IMR-90 (cell line): ENCODE data around the gene HYAL1. TPM values are rescaled to one million over a fixed set of nuclear protein-coding genes. Genes with fewer than 3 reads are reported as not detected.

Experiments
- ATAC-seq: fragments of 200-7000 bp; cut with Tn5 transposase; 2 replicates; pipeline ENCODE4 v1.9.1; 2020; ENCODE audit warnings: low read depth, mild to moderate bottlenecking, moderate library complexity
- BruUV-seq: library from RNA; stranded (reverse); fragments of 400-500 nt; replicated peaks from 2 replicates; lab custom pipeline; 2021; lab: Mats Ljungman, UMichigan
- CTCF ChIA-PET: fragments of 300-600 bp; formaldehyde crosslinking; extraction: SDS; loops from one replicate; lab custom pipeline; 2021; ENCODE audit warnings: antibody characterized with exemption; lab: Yijun Ruan, JAX
- POLR2A ChIA-PET: fragments of 300-600 bp; sonication (Branson Sonifier 250); formaldehyde crosslinking; loops from one replicate; lab custom pipeline; 2022; ENCODE audit warnings: antibody characterized with exemption; ENCODE audit not compliant: unreplicated experiment; lab: Charles Lee
- DNase-seq: peaks from one replicate; pipeline ENCODE4 v3.0.0; 2013
- H2AFZ ChIP-seq: replicated peaks from 2 replicates; pipeline ENCODE3; 2013; ENCODE audit warnings: low read length, mild to moderate bottlenecking; ENCODE audit not compliant: poor library complexity
- H2AK5ac ChIP-seq: 2 replicates; pipeline ENCODE4 v1.6.1; 2013; ENCODE audit warnings: low read depth, low read length, inconsistent platforms
- H2AK9ac ChIP-seq: replicated peaks from 2 replicates; pipeline ENCODE3; 2013; ENCODE audit warnings: mild to moderate bottlenecking, low read depth, low read length, moderate library complexity; ENCODE audit not compliant: poor library complexity
- H2BK120ac ChIP-seq: 2 replicates; pipeline ENCODE4 v1.6.1; 2013; ENCODE audit warnings: low read depth, low read length, inconsistent platforms
- H2BK15ac ChIP-seq: 3 replicates; pipeline ENCODE4 v1.6.1; 2013; ENCODE audit warnings: low read depth, low read length, inconsistent platforms
- H2BK20ac ChIP-seq: 2 replicates; pipeline ENCODE4 v1.6.1; 2013; ENCODE audit warnings: low read depth, mild to moderate bottlenecking, inconsistent platforms, low read length, moderate library complexity
- H2BK5ac ChIP-seq: 2 replicates; pipeline ENCODE4 v1.6.1; 2013; ENCODE audit warnings: mild to moderate bottlenecking, low read depth, low read length, inconsistent platforms; ENCODE audit not compliant: poor library complexity, severe bottlenecking
- H3K14ac ChIP-seq: replicated peaks from 2 replicates; pipeline ENCODE4 v1.6.1; 2013; ENCODE audit warnings: low read depth, low read length, inconsistent platforms
- H3K18ac ChIP-seq: 2 replicates; pipeline ENCODE4 v1.6.1; 2013; ENCODE audit warnings: low read depth, low read length, control low read depth
- H3K23ac ChIP-seq: 2 replicates; pipeline ENCODE4 v1.6.1; 2013; ENCODE audit warnings: low read depth, low read length, inconsistent platforms
- H3K27ac ChIP-seq: 2 replicates; pipeline ENCODE4 v1.5.1; 2013; ENCODE audit warnings: mild to moderate bottlenecking, control low read depth, low read length; ENCODE audit not compliant: insufficient read depth
- H3K27me3 ChIP-seq: 2 replicates; pipeline ENCODE4 v1.6.1; 2013; ENCODE audit warnings: low read length; ENCODE audit not compliant: control insufficient read depth, insufficient read depth
- H3K36me3 ChIP-seq: 2 replicates; pipeline ENCODE4 v1.6.1; 2013; ENCODE audit warnings: low read length, mixed read lengths; ENCODE audit not compliant: control insufficient read depth, insufficient read depth
- H3K4ac ChIP-seq: 2 replicates; pipeline ENCODE4 v1.6.1; 2013; ENCODE audit warnings: low read depth, low read length, inconsistent platforms
- H3K4me1 ChIP-seq: 2 replicates; pipeline ENCODE4 v1.6.1; 2013; ENCODE audit warnings: low read length, mixed read lengths; ENCODE audit not compliant: control insufficient read depth, insufficient read depth
- H3K4me2 ChIP-seq: 2 replicates; pipeline ENCODE4 v1.6.1; 2013; ENCODE audit warnings: low read depth, mild to moderate bottlenecking, control low read depth, low read length, moderate library complexity
- H3K4me3 ChIP-seq: 2 replicates; pipeline ENCODE4 v1.5.1; 2013; ENCODE audit warnings: low read depth, mild to moderate bottlenecking, control low read depth, low read length, moderate library complexity; ENCODE audit not compliant: insufficient read depth
- H3K56ac ChIP-seq: 2 replicates; pipeline ENCODE4 v1.6.1; 2013; ENCODE audit warnings: low read length, inconsistent platforms; ENCODE audit not compliant: insufficient read depth; ENCODE audit errors: extremely low read depth
- H3K79me1 ChIP-seq, 2 experiments: 2 replicates each; pipeline ENCODE4 v1.6.1; 2013; ENCODE audit warnings: low read length in 2 of 2, inconsistent platforms in 1 of 2, low read depth in 1 of 2
- H3K9ac ChIP-seq: 2 replicates; pipeline ENCODE4 v1.6.1; 2013; ENCODE audit warnings: low read depth, low read length, control low read depth
- H3K9me1 ChIP-seq: 2 replicates; pipeline ENCODE4 v1.6.1; 2013; ENCODE audit warnings: low read length, inconsistent platforms; ENCODE audit not compliant: insufficient read depth
- H3K9me3 ChIP-seq: 2 replicates; pipeline ENCODE4 v1.6.1; 2013; ENCODE audit warnings: low read length; ENCODE audit not compliant: control insufficient read depth, insufficient read depth
- H4K20me1 ChIP-seq: 2 replicates; pipeline ENCODE4 v1.6.1; 2013; ENCODE audit warnings: low read length, inconsistent platforms; ENCODE audit not compliant: insufficient read depth
- H4K5ac ChIP-seq: 2 replicates; pipeline ENCODE4 v1.6.1; 2013; ENCODE audit warnings: mild to moderate bottlenecking, low read depth, low read length, control low read depth
- H4K8ac ChIP-seq, 2 experiments: 2 replicates each; pipeline ENCODE4 v1.6.1; 2013; ENCODE audit warnings: low read depth in 2 of 2, low read length in 2 of 2, control low read depth in 1 of 2, inconsistent platforms in 1 of 2
- H4K91ac ChIP-seq: 2 replicates; pipeline ENCODE4 v1.6.1; 2013; ENCODE audit warnings: low read depth, low read length, inconsistent platforms; ENCODE audit not compliant: insufficient read depth
- CTCF ChIP-seq: conservative IDR thresholded peaks from 2 replicates; pipeline ENCODE4 v1.5.1; 2012; ENCODE audit warnings: mild to moderate bottlenecking, low read depth, low read length, improper control_type of control experiment
- POLR2A ChIP-seq: IDR thresholded peaks from 2 replicates; pipeline ENCODE4 v1.6.1; 2012; ENCODE audit warnings: mild to moderate bottlenecking, low read depth, low read length
- WGBS, 2 experiments: methylation state at CpG; one replicate each; pipeline versions ENCODE4 v1.1.5 to v1.1.7; 2013; ENCODE audit warnings: missing lambda C conversion rate in 2 of 2; ENCODE audit not compliant: insufficient read length in 1 of 2; ENCODE audit errors: extremely low coverage in 2 of 2; 5-methylcytosine and 5-hydroxymethylcytosine counted together
- dilution Hi-C: fragments of 300-500 bp; cut with HindIII; formaldehyde crosslinking; loops from one replicate; pipeline ENCODE4 v1.14.3; 2018; ENCODE audit warnings: low sequenced_read_pairs; ENCODE audit not compliant: unreplicated experiment
- in situ Hi-C: fragments of 300-500 bp; cut with MboI; formaldehyde crosslinking; loops from 3 replicates; pipeline ENCODE4 v1.14.3; 2019; ENCODE audit warnings: low sequenced_read_pairs, inconsistent platforms, mixed read lengths
- intact Hi-C: fragments of 100-400 bp; cut with micrococcal nuclease; formaldehyde crosslinking; loops from 2 replicates; pipeline ENCODE4 v1.10.0; 2022
- polyA plus RNA-seq, 3 experiments: library from polyadenylated mRNA; depleted of rRNA; stranded (reverse); fragments of >200 nt; gene quantifications; 2 replicates each; pipeline ENCODE4 v1.2.3, GENCODE V29; 2012; ENCODE audit warnings: low replicate concordance in 1 of 3
- total RNA-seq: library from RNA; depleted of rRNA; stranded (reverse); fragments of >200 nt; gene quantifications from 2 replicates; pipeline ENCODE4 v1.2.3, GENCODE V29; 2012

HYAL1 gene
- total and polyA plus RNA-seq, 2 of the 4 experiments (the other 2 are of a cell fraction): 0.32 to 0.36 TPM

- Histone ChIP-seq H3K27ac (peak overlapping the region; percentile 14; the same call in 1 of the 2 replicates), H2AK9ac (peak overlapping the region; percentile 63), H4K5ac (no peak overlapping the region), H3K9me3 (no peaks in the 10 kb centered on the region), H3K9me1 (peaks cover 21% of the 10 kb centered on the region), H3K4me1 (peaks cover 19% of the 10 kb centered on the region), H3K79me1 (peaks cover 39 to 62% of the 10 kb centered on the region in 2 experiments), H3K56ac (no peak overlapping the region), H2BK5ac (no peak overlapping the region), H3K9ac (peak overlapping the region; percentile 17; the same call in 1 of the 2 replicates), H2BK120ac (no peak overlapping the region), H2BK15ac (no peak overlapping the region), H3K27me3 (no peaks in the 10 kb centered on the region), H3K14ac (no peak overlapping the region), H3K4me3 (no peak overlapping the region), H2AK5ac (peak overlapping the region; percentile 5; the same call in 1 of the 2 replicates), H3K23ac (no peak overlapping the region), H4K91ac (no peak overlapping the region), H3K36me3 (peaks cover 32% of the 10 kb centered on the region), H3K18ac (no peak overlapping the region), H4K8ac (peak overlapping the region in 1 of 2 experiments; percentile 74; a peak in 1 of 4 replicates), H3K4ac (peak overlapping the region; percentile 1), H2BK20ac (no peak overlapping the region), H3K4me2 (peak overlapping the region; percentile 48; the same call in 1 of the 2 replicates), H2AFZ (no peak overlapping the region), H4K20me1 (peaks cover 51% of the 10 kb centered on the region)
- in situ Hi-C loops (loop anchor here (25.0 kb wide), 3 partner anchors 1053 to 1828 kb away; partner anchors contain the start of genes ABHD14B, GPR62, MANF and PCBP4), intact Hi-C loops (no loop called here), dilution Hi-C loops (no loop called here)
- TF ChIP-seq CTCF (no peak), POLR2A (peak; percentile 57)
- ChIA-PET CTCF (interaction anchor here (0.7 to 1.0 kb wide), 3 partner anchors 10 to 81 kb away, joined by 3 read pairs; no protein-coding TSS in a partner anchor), POLR2A (interaction anchor here (0.6 kb wide), 1 partner anchor 1214 kb away, joined by 16 read pairs; no protein-coding TSS in a partner anchor)
- no peak for ATAC-seq
- WGBS, 2 experiments: 80% methylated on average over 1 of the region's 12 CpGs; no CpG with 5 or more reads in 1 of the 2 experiments
- BruUV-seq: no TSS peak
- peak; percentile 86 for DNase-seq
Observed at GRCh38 chr3:50333744-50334328, 30.5 kb upstream of the HYAL1 start.
